Common myeloid progenitor, CD34-positive (primary cell): Measurements from ENCODE around the gene GPN3.
"Not testable (repeated sequence)": the region's sequence is repeated elsewhere in the genome, so short reads cannot be mapped to it uniquely, and the experiment has no call there.

Source experiments
- CTCF ChIA-PET: fragments of 350-600 bp; sonication (Branson Sonifier 250); formaldehyde crosslinking; loops from one replicate; lab custom pipeline; 2021; ENCODE audit warnings: antibody characterized with exemption; lab: Charles Lee
- POLR2A ChIA-PET: fragments of 350-600 bp; sonication (Branson Sonifier 250); formaldehyde crosslinking; loops from one replicate; lab custom pipeline; 2021; ENCODE audit warnings: antibody characterized with exemption; lab: Charles Lee
- DNase-seq, 3 donors: peaks; one replicate each; pipeline versions ENCODE4 v3.0.0 to v3.0.0-alpha.2; 2013
- H3K27ac ChIP-seq, 2 experiments: 1 replicate in 1 of 2; 2 replicates in 1 of 2; pipeline ENCODE4 v1.7.0; 2013; ENCODE audit warnings: inconsistent platforms in 2 of 2, low read length in 2 of 2, mild to moderate bottlenecking in 2 of 2, low read depth in 1 of 2, moderate library complexity in 1 of 2; ENCODE audit not compliant: severe bottlenecking in 2 of 2, insufficient read depth in 1 of 2, poor library complexity in 1 of 2
- H3K27me3 ChIP-seq, 5 experiments: replicated peaks in 2 of 5; 1 replicate in 3 of 5; 2 replicates in 2 of 5; pipeline versions ENCODE4 v1.6.1 to v1.7.0; 2013; ENCODE audit warnings: low read length in 4 of 5, mild to moderate bottlenecking in 2 of 5, moderate library complexity in 2 of 5, inconsistent platforms in 1 of 5; ENCODE audit not compliant: insufficient read depth in 5 of 5, control insufficient read depth in 4 of 5
- H3K36me3 ChIP-seq, 4 experiments: 1 replicate in 2 of 4; 2 replicates in 2 of 4; pipeline versions ENCODE4 v1.6.1 to v1.7.0; 2013; ENCODE audit warnings: low read length in 3 of 4, control low read depth in 1 of 4, mild to moderate bottlenecking in 1 of 4; ENCODE audit not compliant: control insufficient read depth in 4 of 4, insufficient read depth in 4 of 4
- H3K4me1 ChIP-seq, 4 experiments: 1 replicate in 3 of 4; 2 replicates in 1 of 4; pipeline versions ENCODE4 v1.6.1 to v1.7.1; 2013; ENCODE audit warnings: low read length in 3 of 4, mild to moderate bottlenecking in 3 of 4, control low read depth in 1 of 4, inconsistent platforms in 1 of 4, moderate library complexity in 1 of 4; ENCODE audit not compliant: control insufficient read depth in 4 of 4, insufficient read depth in 4 of 4; ENCODE audit errors: control extremely low read depth in 1 of 4
- H3K4me3 ChIP-seq, 7 experiments: 1 replicate in 4 of 7; 2 replicates in 3 of 7; pipeline versions ENCODE4 v1.5.1 to v1.7.0; 2013; ENCODE audit warnings: mild to moderate bottlenecking in 7 of 7, low read length in 6 of 7, moderate library complexity in 6 of 7, inconsistent platforms in 2 of 7, low read depth in 2 of 7, control low read depth in 1 of 7; ENCODE audit not compliant: insufficient read depth in 4 of 7, control insufficient read depth in 1 of 7; ENCODE audit errors: extremely low read depth in 1 of 7
- H3K9me3 ChIP-seq, 5 experiments: 1 replicate in 4 of 5; 2 replicates in 1 of 5; pipeline versions ENCODE4 v1.6.1 to v1.7.1; 2013; ENCODE audit warnings: low read length in 4 of 5, mild to moderate bottlenecking in 2 of 5, inconsistent platforms in 1 of 5, low read depth in 1 of 5, moderate library complexity in 1 of 5; ENCODE audit not compliant: control insufficient read depth in 4 of 5, insufficient read depth in 2 of 5; ENCODE audit errors: control extremely low read depth in 1 of 5
- WGBS: methylation state at CpG from one replicate; pipeline ENCODE4 v1.1.5; 2013; ENCODE audit not compliant: insufficient coverage; 5-methylcytosine and 5-hydroxymethylcytosine counted together

Gene GPN3

DNA sequence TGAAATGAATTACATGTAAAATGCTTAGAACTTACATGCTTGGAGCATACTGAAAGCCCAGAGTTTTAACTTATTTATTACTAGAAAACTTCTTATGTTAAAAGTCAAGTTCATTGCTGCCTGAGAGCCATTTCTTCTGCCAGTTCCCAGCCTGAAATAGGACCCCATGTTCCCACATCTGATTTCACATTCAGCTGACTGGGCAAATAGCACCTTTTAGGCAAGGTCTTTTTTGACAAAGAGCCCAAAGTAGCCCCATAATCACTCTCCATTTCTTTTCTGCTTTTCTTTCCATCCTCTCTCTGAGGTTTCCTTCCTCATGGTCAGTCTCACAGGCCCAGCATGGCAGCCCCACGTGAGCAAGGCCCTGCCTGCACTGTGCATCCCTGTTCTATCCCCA, 16.8 kb downstream of the GPN3 start:
- POLR2A ChIA-PET, result no interaction called here
- peaks cover 11 to 49% (median 33%) of the 10 kb centered on the region in 4 experiments for H3K4me1 ChIP-seq
- 71% methylated on average over 1 of the region's 1 CpG for WGBS

GRCh38 chr12:110449799-110450497, 18.1 kb downstream of the GPN3 start, which contains the start of gene ARPC3:
Gene ARPC3, minus strand, starts transcription at chr12:110450337. Its CDS starts 77 bp downstream, at chr12:110450260.
- ChIA-PET POLR2A (interaction anchor here (0.6 to 2.8 kb wide), 12 partner anchors 18 to 1329 kb away, joined by 3 to 28 read pairs (median 4); partner anchors contain the start of genes FAM216A, GPN3, RAD9B and VPS29), CTCF (interaction anchor here (0.8 to 15.5 kb wide), 23 partner anchors 9 to 156 kb away, joined by 3 to 200 read pairs (median 5); partner anchors contain the start of genes FAM216A and GPN3)
- Histone ChIP-seq H3K9me3 (no peaks in the 10 kb centered on the region), H3K4me3 (peak within 1 kb of the TSS; percentile 74 to 96 (median 89)), H3K27me3 (no peaks in the 10 kb centered on the region), H3K36me3 (peaks cover 11 to 50% (median 19%) of the 10 kb centered on the region in 4 experiments), H3K4me1 (peaks cover 5 to 36% (median 23%) of the 10 kb centered on the region in 4 experiments), H3K27ac (peak within 1 kb of the TSS; percentile 98 to 99)
- WGBS, result 0% methylated on average over 33 of the region's 51 CpGs
- DNase-seq, result peak; percentile 96 to 98 (median 97)

More for the DNA sequence above, 16.8 kb downstream of the GPN3 start:
- DNase-seq, result no peak
- H3K9me3 ChIP-seq, result no peaks in the 10 kb centered on the region
- peaks cover 3 to 43% (median 12%) of the 10 kb centered on the region in 4 experiments for H3K36me3 ChIP-seq
- H3K4me3 ChIP-seq, result no peak overlapping the region
- no peaks in the 10 kb centered on the region for H3K27me3 ChIP-seq
- peak overlapping the region in 1 of 2 experiments; percentile 18 for H3K27ac ChIP-seq
- CTCF ChIA-PET, result interaction anchor here (1.9 to 15.5 kb wide), 5 partner anchors 8 to 150 kb away, joined by 11 to 200 read pairs (median 13); partner anchors contain the start of genes FAM216A and GPN3

- POLR2A ChIA-PET, result no interaction called here
- WGBS, result 87% methylated on average over 3 of the region's 3 CpGs
- H3K4me3 ChIP-seq, result no peak overlapping the region
- H3K9me3 ChIP-seq, result no peaks in the 10 kb centered on the region
- peak overlapping the region in 1 of 2 experiments; percentile 16 for H3K27ac ChIP-seq
- DNase-seq, result no peak
- H3K4me1 ChIP-seq, result peaks cover 3 to 24% (median 15%) of the 10 kb centered on the region in 4 experiments
- H3K36me3 ChIP-seq, result peaks cover 11 to 49% (median 38%) of the 10 kb centered on the region in 4 experiments
- no peaks in the 10 kb centered on the region for H3K27me3 ChIP-seq
- CTCF ChIA-PET, result interaction anchor here (0.7 to 15.5 kb wide), 3 partner anchors 20 to 132 kb away, joined by 3 to 200 read pairs (median 7); partner anchors contain the start of genes FAM216A and GPN3
These were observed 23.6 kb downstream of the GPN3 start for GRCh38 chr12:110444455-110444854.

GRCh38 chr12:110436231-110436630, 31.8 kb downstream of the GPN3 start:
- Histone ChIP-seq H3K27ac (no peak overlapping the region), H3K9me3 (no peaks in the 10 kb centered on the region), H3K4me1 (no peaks in the 10 kb centered on the region), H3K27me3 (no peaks in the 10 kb centered on the region), H3K36me3 (peaks cover 18 to 59% (median 38%) of the 10 kb centered on the region in 4 experiments), H3K4me3 (no peak overlapping the region)
- no peak for DNase-seq
- ChIA-PET POLR2A (no interaction called here), CTCF (no interaction called here)
- WGBS, result 100% methylated on average over 1 of the region's 2 CpGs

GRCh38 chr12:110431957-110432587, 36.0 kb downstream of the GPN3 start:
- WGBS, result 96% methylated on average over 5 of the region's 12 CpGs
- Histone ChIP-seq H3K27me3 (no peaks in the 10 kb centered on the region), H3K9me3 (no peaks in the 10 kb centered on the region), H3K36me3 (peaks cover 9 to 29% (median 14%) of the 10 kb centered on the region in 4 experiments), H3K4me3 (peak overlapping the region in 3 of 7 experiments; percentile 63 to 74 (median 68)), H3K27ac (peak overlapping the region in 1 of 2 experiments; percentile 71), H3K4me1 (peaks cover 0 to 3% (median 0%) of the 10 kb centered on the region in 4 experiments)
- POLR2A ChIA-PET, result interaction anchor here (0.9 to 1.7 kb wide), 5 partner anchors 15 to 328 kb away, joined by 3 to 9 read pairs (median 4); partner anchors contain the start of gene ARPC3
- CTCF ChIA-PET, result interaction anchor here (0.6 to 1.8 kb wide), 33 partner anchors 11 to 1201 kb away, joined by 3 to 20 read pairs (median 4); partner anchors contain the start of genes ANAPC7, ARPC3, FAM216A and GPN3
- DNase-seq, result no peak

DNA sequence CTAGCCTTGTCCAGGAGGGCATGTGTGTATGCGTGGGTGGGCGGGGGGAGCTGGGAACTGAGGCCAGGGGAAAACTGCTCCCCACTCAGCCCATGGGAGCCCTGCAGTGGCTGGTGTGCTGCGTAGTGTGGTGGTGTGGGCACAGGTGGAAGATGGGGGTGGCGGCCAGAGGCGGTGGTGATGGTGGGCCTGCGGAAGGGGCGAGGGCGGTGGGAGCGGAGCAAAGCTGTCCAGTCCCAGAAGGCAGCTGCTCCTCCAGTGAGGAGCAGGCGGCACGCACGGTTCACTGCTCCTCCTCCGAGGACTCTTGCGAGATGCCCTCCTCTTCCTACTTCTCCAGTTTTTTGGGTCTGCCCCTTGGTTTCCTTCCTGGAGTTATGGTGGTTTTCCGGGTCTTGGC, 38.4 kb downstream of the GPN3 start:
- H3K36me3 ChIP-seq, H3K27ac ChIP-seq, DNase-seq, H3K4me3 ChIP-seq, H3K9me3 ChIP-seq, H3K27me3 ChIP-seq, POLR2A ChIA-PET, H3K4me1 ChIP-seq: not testable (repeated sequence)
- 97% methylated on average over 12 of the region's 15 CpGs for WGBS
- CTCF ChIA-PET, result interaction anchor here (0.7 to 1.1 kb wide), 3 partner anchors 40 to 328 kb away, joined by 3 read pairs; no protein-coding TSS in a partner anchor
